Neural cell (in vitro differentiated cells): ENCODE measurements around the gene ZDHHC11.
"Not testable (repeated sequence)": the region's sequence is repeated elsewhere in the genome, so short reads cannot be mapped to it uniquely, and the experiment has no call there.

Experiments
- EP300 ChIP-seq: fragments of 450-650 bp; conservative IDR thresholded peaks from 2 replicates; pipeline ENCODE4 v1.6.1; 2014; ENCODE audit warnings: antibody characterized with exemption, mild to moderate bottlenecking, moderate library complexity; ENCODE audit not compliant: poor library complexity, severe bottlenecking
- EZH2 ChIP-seq: fragments of 200-600, 300-800 bp; shearing (Covaris generic), sonication (generic); IDR thresholded peaks from 2 replicates; pipeline ENCODE4 v1.6.1; 2014; ENCODE audit warnings: antibody characterized with exemption, low read length, borderline replicate concordance, mild to moderate bottlenecking; ENCODE audit not compliant: insufficient read depth, poor library complexity, severe bottlenecking
- MXI1 ChIP-seq: fragments of 450-650 bp; conservative IDR thresholded peaks from 2 replicates; pipeline ENCODE4 v1.6.1; 2014; ENCODE audit warnings: antibody characterized with exemption, mild to moderate bottlenecking; ENCODE audit not compliant: poor library complexity, severe bottlenecking
- POLR2AphosphoS5 ChIP-seq: IDR thresholded peaks from 2 replicates; pipeline ENCODE4 v1.6.1; 2012
- RAD21 ChIP-seq: fragments of 450-650 bp; conservative IDR thresholded peaks from 2 replicates; pipeline ENCODE4 v1.6.1; 2014; ENCODE audit warnings: antibody characterized with exemption, mild to moderate bottlenecking, moderate library complexity
- SMC3 ChIP-seq: fragments of 450-650 bp; conservative IDR thresholded peaks from 2 replicates; pipeline ENCODE4 v1.6.1; 2014; ENCODE audit warnings: antibody characterized with exemption, mild to moderate bottlenecking, moderate library complexity; ENCODE audit not compliant: poor library complexity
- TAF1 ChIP-seq: IDR thresholded peaks from 2 replicates; pipeline ENCODE4 v1.6.1; 2012; ENCODE audit warnings: low read depth
- TF ChIP-seq, protein P1 (sequence below): fragments of 450-650 bp; IDR thresholded peaks from 2 replicates; pipeline ENCODE4 v1.5.1; 2014; ENCODE audit warnings: antibody characterized with exemption, mild to moderate bottlenecking, moderate library complexity; ENCODE audit not compliant: poor library complexity, severe bottlenecking
- TF ChIP-seq, protein P2 (sequence below): IDR thresholded peaks from 2 replicates; pipeline ENCODE4 v1.6.1; 2012; ENCODE audit warnings: borderline replicate concordance

DNA sequence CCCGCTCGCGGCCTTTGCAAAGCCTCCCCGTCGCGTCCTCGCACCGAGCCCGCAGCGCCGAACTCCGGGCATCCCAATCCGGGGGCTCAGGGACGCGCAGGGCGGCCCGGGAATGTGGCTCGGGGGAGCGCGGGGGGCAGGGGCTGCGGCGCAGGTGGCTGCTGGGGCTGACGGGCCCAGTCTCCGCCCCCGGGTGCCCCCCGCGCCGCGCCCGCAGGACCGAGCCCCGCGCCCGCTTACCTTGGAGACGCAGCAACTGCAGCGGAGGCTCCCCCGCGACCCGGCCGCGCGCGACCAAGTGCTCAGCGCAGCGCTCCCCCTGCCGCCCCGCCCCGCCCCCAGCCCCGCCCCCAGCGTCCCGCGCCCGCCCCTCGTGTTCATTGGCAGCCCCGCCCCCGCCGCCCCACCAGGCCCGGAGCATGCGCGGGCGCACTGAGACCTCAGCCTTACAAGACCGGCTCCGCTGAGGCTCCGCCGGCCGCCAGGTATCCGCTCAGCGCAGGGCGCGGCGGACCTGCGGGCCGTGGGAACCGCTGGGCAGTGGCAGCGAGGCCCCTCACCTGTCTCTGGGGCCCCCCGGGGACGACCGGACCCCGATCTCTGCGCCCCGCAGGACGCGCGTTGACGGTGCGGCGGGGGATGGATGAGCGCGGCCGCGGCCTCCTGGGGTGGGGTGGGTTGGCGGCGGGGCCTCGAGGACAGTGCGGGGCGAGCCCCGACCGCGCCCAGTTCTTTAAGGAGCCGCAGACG is 66.2 kb downstream of the ZDHHC11 start, which contains the start of gene ZDHHC11B:
- not testable (repeated sequence) for TF ChIP-seq EZH2, EP300, SMC3
- TF ChIP-seq, protein P1, sequence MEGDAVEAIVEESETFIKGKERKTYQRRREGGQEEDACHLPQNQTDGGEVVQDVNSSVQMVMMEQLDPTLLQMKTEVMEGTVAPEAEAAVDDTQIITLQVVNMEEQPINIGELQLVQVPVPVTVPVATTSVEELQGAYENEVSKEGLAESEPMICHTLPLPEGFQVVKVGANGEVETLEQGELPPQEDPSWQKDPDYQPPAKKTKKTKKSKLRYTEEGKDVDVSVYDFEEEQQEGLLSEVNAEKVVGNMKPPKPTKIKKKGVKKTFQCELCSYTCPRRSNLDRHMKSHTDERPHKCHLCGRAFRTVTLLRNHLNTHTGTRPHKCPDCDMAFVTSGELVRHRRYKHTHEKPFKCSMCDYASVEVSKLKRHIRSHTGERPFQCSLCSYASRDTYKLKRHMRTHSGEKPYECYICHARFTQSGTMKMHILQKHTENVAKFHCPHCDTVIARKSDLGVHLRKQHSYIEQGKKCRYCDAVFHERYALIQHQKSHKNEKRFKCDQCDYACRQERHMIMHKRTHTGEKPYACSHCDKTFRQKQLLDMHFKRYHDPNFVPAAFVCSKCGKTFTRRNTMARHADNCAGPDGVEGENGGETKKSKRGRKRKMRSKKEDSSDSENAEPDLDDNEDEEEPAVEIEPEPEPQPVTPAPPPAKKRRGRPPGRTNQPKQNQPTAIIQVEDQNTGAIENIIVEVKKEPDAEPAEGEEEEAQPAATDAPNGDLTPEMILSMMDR, result not testable (repeated sequence)
- TF ChIP-seq POLR2AphosphoS5 (peak; percentile 94), RAD21 (peak; percentile 45), TAF1 (peak; percentile 65), MXI1 (peak; percentile 64)
- TF ChIP-seq, protein P2, sequence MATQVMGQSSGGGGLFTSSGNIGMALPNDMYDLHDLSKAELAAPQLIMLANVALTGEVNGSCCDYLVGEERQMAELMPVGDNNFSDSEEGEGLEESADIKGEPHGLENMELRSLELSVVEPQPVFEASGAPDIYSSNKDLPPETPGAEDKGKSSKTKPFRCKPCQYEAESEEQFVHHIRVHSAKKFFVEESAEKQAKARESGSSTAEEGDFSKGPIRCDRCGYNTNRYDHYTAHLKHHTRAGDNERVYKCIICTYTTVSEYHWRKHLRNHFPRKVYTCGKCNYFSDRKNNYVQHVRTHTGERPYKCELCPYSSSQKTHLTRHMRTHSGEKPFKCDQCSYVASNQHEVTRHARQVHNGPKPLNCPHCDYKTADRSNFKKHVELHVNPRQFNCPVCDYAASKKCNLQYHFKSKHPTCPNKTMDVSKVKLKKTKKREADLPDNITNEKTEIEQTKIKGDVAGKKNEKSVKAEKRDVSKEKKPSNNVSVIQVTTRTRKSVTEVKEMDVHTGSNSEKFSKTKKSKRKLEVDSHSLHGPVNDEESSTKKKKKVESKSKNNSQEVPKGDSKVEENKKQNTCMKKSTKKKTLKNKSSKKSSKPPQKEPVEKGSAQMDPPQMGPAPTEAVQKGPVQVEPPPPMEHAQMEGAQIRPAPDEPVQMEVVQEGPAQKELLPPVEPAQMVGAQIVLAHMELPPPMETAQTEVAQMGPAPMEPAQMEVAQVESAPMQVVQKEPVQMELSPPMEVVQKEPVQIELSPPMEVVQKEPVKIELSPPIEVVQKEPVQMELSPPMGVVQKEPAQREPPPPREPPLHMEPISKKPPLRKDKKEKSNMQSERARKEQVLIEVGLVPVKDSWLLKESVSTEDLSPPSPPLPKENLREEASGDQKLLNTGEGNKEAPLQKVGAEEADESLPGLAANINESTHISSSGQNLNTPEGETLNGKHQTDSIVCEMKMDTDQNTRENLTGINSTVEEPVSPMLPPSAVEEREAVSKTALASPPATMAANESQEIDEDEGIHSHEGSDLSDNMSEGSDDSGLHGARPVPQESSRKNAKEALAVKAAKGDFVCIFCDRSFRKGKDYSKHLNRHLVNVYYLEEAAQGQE, result peak; percentile 53
